Measurements from ENCODE around the gene TCP11.
A peak's percentile ranks its signal among the peaks of the same experiment; 100 is the strongest.

The TCP11 gene

GRCh38 chr6:35070111-35070510 is 71.0 kb downstream of the TCP11 start:
- Histone ChIP-seq H3K27me3 (no peaks in the 10 kb centered on the region), H3K27ac (no peak overlapping the region), H3K4me1 (no peaks in the 10 kb centered on the region), H3K4me3 (no peak overlapping the region), H3K36me3 (peaks cover 24 to 68% (median 48%) of the 10 kb centered on the region in 3 donors), H3K9me3 (no peaks in the 10 kb centered on the region)
- DNase-seq: no peak
- TF ChIP-seq, protein P1, sequence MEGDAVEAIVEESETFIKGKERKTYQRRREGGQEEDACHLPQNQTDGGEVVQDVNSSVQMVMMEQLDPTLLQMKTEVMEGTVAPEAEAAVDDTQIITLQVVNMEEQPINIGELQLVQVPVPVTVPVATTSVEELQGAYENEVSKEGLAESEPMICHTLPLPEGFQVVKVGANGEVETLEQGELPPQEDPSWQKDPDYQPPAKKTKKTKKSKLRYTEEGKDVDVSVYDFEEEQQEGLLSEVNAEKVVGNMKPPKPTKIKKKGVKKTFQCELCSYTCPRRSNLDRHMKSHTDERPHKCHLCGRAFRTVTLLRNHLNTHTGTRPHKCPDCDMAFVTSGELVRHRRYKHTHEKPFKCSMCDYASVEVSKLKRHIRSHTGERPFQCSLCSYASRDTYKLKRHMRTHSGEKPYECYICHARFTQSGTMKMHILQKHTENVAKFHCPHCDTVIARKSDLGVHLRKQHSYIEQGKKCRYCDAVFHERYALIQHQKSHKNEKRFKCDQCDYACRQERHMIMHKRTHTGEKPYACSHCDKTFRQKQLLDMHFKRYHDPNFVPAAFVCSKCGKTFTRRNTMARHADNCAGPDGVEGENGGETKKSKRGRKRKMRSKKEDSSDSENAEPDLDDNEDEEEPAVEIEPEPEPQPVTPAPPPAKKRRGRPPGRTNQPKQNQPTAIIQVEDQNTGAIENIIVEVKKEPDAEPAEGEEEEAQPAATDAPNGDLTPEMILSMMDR (IDR thresholded peaks at IDR 0.05): no peak
- intact Hi-C loops (cut with DNase I; ENCODE audit: low total_unique reads): no loop called here

- H3K27ac ChIP-seq: peak overlapping the region in 1 of 2 donors; percentile 46
- no peak for DNase-seq
- intact Hi-C loops (cut with DNase I; ENCODE audit: low total_unique reads): no loop called here
Measured at GRCh38 chr6:35069262-35069661, 71.9 kb downstream of the TCP11 start.

GRCh38 chr6:35068644-35069043 is 72.5 kb downstream of the TCP11 start:
- Histone ChIP-seq H3K27ac (peak overlapping the region in 1 of 2 donors; percentile 46), H3K27me3 (no peaks in the 10 kb centered on the region), H3K9me3 (no peaks in the 10 kb centered on the region), H3K36me3 (peaks cover 18 to 68% (median 50%) of the 10 kb centered on the region in 3 donors), H3K4me1 (no peaks in the 10 kb centered on the region), H3K4me3 (no peak overlapping the region)
- intact Hi-C loops (cut with DNase I; ENCODE audit: low total_unique reads): no loop called here
- TF ChIP-seq, protein P1 (IDR thresholded peaks at IDR 0.05): no peak
- no peak for DNase-seq

More at GRCh38 chr6:35069262-35069661, 71.9 kb downstream of the TCP11 start:
- H3K9me3 ChIP-seq: no peaks in the 10 kb centered on the region
- no peaks in the 10 kb centered on the region for H3K27me3 ChIP-seq
- TF ChIP-seq, protein P1 (IDR thresholded peaks at IDR 0.05): no peak
- no peaks in the 10 kb centered on the region for H3K4me1 ChIP-seq
- H3K4me3 ChIP-seq: no peak overlapping the region
- peaks cover 24 to 68% (median 46%) of the 10 kb centered on the region in 3 donors for H3K36me3 ChIP-seq

GRCh38 chr6:35068206-35068605 is 72.9 kb downstream of the TCP11 start:
- Histone ChIP-seq H3K27ac (peak overlapping the region in 1 of 2 donors; percentile 46), H3K27me3 (no peaks in the 10 kb centered on the region), H3K4me1 (no peaks in the 10 kb centered on the region), H3K9me3 (no peaks in the 10 kb centered on the region), H3K4me3 (no peak overlapping the region), H3K36me3 (peaks cover 14 to 65% (median 50%) of the 10 kb centered on the region in 3 donors)
- TF ChIP-seq, protein P1 (IDR thresholded peaks at IDR 0.05): no peak
- intact Hi-C loops (cut with DNase I; ENCODE audit: low total_unique reads): no loop called here
- DNase-seq: no peak

Measured in tibial artery (tissue), 4 donors.